ENCODE data around the gene PHRF1.

Gene PHRF1

DNA sequence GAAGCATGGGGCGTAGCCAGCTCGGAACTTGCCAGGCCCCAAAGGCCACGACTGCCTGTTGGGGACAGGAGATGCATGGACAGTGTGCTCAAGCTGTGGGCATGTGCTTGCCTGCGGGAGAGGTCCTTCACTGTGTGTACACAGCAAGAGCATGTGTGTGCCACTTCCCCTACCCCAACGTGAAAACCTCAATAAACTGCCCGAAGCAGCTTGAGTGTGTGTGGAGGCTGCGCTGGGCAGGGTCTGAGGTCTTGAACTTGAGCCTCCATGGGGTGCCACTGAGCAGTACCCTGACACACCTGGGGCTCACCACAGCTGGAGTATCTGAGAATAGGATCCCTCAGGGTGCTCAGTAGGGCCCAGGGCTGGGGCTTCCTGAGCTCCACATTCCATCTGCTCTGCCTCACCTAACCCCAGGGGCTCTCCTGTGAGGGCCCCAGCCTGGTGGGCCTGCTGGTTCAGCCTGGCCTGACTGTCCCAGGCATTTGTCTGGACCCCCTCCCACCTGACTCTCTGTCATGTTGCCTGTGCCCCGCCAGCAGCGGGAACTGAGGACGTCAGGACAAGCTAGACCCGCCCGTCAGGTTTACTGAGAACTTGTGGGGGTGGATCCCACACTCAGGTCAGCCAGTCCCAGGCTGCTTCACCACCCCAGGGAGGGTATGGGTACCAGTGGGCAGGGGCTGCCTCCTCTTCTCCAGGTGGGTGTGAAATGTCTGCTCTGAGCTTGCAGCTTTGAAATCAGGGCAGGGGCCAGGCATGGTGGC is 12.3 kb upstream of the PHRF1 start:
- Histone ChIP-seq H3K9ac (ENCODE audit: low read length) (no peak overlapping the region), H3K27ac (ENCODE audit: low read depth, low read length) (no peak overlapping the region), H3K4me2 (ENCODE audit: low read length) (no peak overlapping the region), H4K5ac (ENCODE audit: low read length) (no peak overlapping the region), H3K4ac (ENCODE audit: low read depth, low read length) (no peak overlapping the region), H3K27me3 (ENCODE audit: insufficient read depth, low read length, poor library complexity) (no peaks in the 10 kb centered on the region), H2BK120ac (ENCODE audit: low read depth, low read length) (no peak overlapping the region), H3K4me1 (ENCODE audit: control insufficient read depth, low read depth, low read length) (peaks cover 2% of the 10 kb centered on the region), H3K36me3 (ENCODE audit: control insufficient read depth, insufficient read depth, low read length) (no peaks in the 10 kb centered on the region), H2BK15ac (replicated peaks; ENCODE audit: low read depth) (no peak overlapping the region), H4K8ac (ENCODE audit: low read depth, low read length) (no peak overlapping the region), H3K56ac (ENCODE audit: low read length) (no peak overlapping the region), H3K23ac (ENCODE audit: low read length) (no peak overlapping the region), H3K4me3 (ENCODE audit: low read length) (no peak overlapping the region), H2AK5ac (ENCODE audit: low read length) (no peak overlapping the region), H3K79me1 (ENCODE audit: low read length) (peaks cover 2% of the 10 kb centered on the region), H3K79me2 (ENCODE audit: control insufficient read depth, insufficient read depth, low read length) (no peaks in the 10 kb centered on the region), H3K18ac (ENCODE audit: low read length) (no peak overlapping the region), H2BK5ac (ENCODE audit: low read length) (no peak overlapping the region)
- no CpG with 5 or more reads among the region's 12 CpGs for WGBS (ENCODE audit: extremely low coverage, insufficient coverage, low lambda C conversion rate)
- DNase-seq = no peak

DNA sequence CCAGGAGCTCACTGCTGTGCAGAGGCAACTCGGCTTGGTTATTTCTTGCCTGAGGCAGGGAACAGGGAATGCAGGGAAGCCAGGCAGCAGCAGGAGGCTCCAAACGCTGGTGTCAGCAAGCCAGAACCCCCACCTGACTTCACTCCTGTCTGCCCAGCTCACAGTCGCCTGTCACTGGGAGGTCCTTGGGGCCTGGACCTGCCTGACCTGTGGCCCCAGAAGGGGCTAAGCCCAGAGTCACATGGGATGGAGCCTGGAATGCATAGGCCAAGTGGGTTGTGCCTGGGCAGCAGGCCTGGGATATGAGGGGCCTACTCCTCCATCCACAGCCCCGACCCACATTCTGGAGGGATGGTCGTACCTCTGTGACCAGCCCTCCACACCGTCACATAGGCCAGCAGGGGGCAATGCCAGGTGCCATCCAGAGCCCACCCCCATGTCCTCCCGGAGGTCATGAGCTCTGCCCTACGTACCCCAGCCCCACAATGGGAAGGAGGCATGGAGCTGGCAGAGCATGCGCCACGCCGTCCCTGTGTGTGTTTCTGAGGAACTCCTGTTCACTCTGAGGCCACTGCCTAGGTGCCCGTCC is 10.3 kb upstream of the PHRF1 start:
- H3K79me1 ChIP-seq (ENCODE audit: low read length) = peaks cover 2% of the 10 kb centered on the region
- peak overlapping the region; percentile 15 for H3K56ac ChIP-seq (ENCODE audit: low read length)
- H3K4ac ChIP-seq (ENCODE audit: low read depth, low read length) = no peak overlapping the region
- no peak overlapping the region for H3K4me3 ChIP-seq (ENCODE audit: low read length)
- no CpG with 5 or more reads among the region's 12 CpGs for WGBS (ENCODE audit: extremely low coverage, insufficient coverage, low lambda C conversion rate)
- H4K8ac ChIP-seq (ENCODE audit: low read depth, low read length) = no peak overlapping the region
- H2BK5ac ChIP-seq (ENCODE audit: low read length) = no peak overlapping the region
- H3K23ac ChIP-seq (ENCODE audit: low read length) = no peak overlapping the region
- H3K36me3 ChIP-seq (ENCODE audit: control insufficient read depth, insufficient read depth, low read length) = no peaks in the 10 kb centered on the region
- peak; percentile 74 for DNase-seq
- no peak overlapping the region for H3K4me2 ChIP-seq (ENCODE audit: low read length)
- H3K18ac ChIP-seq (ENCODE audit: low read length) = no peak overlapping the region
- H3K9ac ChIP-seq (ENCODE audit: low read length) = peak overlapping the region; percentile 19
- H2BK15ac ChIP-seq (replicated peaks; ENCODE audit: low read depth) = no peak overlapping the region
- H3K4me1 ChIP-seq (ENCODE audit: control insufficient read depth, low read depth, low read length) = peaks cover 2% of the 10 kb centered on the region
- no peaks in the 10 kb centered on the region for H3K79me2 ChIP-seq (ENCODE audit: control insufficient read depth, insufficient read depth, low read length)
- H3K27ac ChIP-seq (ENCODE audit: low read depth, low read length) = no peak overlapping the region
- H2BK120ac ChIP-seq (ENCODE audit: low read depth, low read length) = no peak overlapping the region
- no peaks in the 10 kb centered on the region for H3K27me3 ChIP-seq (ENCODE audit: insufficient read depth, low read length, poor library complexity)
- H2AK5ac ChIP-seq (ENCODE audit: low read length) = no peak overlapping the region
- no peak overlapping the region for H4K5ac ChIP-seq (ENCODE audit: low read length)

DNA sequence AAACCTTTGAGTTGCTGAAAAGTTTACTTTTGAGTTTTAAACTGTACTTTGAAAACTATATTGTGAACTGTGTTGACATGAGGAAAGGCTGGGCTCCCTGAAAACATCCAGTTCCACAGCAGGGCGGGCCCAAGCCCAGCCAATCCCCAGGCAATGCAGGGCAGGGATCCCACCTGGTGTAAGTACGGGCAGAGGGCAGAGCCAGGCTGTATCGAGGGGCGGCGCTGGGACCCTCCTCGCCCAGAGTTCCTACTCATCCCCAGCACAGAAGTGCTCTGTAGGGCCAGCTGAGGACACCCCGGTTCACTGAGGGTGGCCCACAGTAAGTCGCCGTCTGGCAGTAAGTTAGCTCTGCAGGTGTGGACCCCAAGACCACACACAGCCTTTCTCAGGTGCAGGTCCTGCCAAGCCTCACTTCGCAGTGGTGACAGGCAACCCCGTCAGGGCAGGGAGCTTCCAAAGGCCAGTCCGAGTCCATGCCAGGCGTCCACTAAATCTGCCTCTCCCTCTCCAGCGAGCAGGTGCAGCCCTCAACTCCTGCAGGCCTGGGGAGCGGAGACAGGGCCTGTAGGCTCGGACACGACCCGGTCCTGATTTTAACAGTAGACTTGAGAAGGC is 9.2 kb upstream of the PHRF1 start:
- no peak overlapping the region for H2BK15ac ChIP-seq (replicated peaks; ENCODE audit: low read depth)
- H3K27me3 ChIP-seq (ENCODE audit: insufficient read depth, low read length, poor library complexity) = no peaks in the 10 kb centered on the region
- no peaks in the 10 kb centered on the region for H3K79me2 ChIP-seq (ENCODE audit: control insufficient read depth, insufficient read depth, low read length)
- no peak overlapping the region for H3K4me2 ChIP-seq (ENCODE audit: low read length)
- DNase-seq = no peak
- H3K4me1 ChIP-seq (ENCODE audit: control insufficient read depth, low read depth, low read length) = peaks cover 2% of the 10 kb centered on the region
- no peak overlapping the region for H3K4me3 ChIP-seq (ENCODE audit: low read length)
- WGBS (ENCODE audit: extremely low coverage, insufficient coverage, low lambda C conversion rate) = no CpG with 5 or more reads among the region's 18 CpGs
- H3K18ac ChIP-seq (ENCODE audit: low read length) = no peak overlapping the region
- H2BK5ac ChIP-seq (ENCODE audit: low read length) = no peak overlapping the region
- H4K5ac ChIP-seq (ENCODE audit: low read length) = no peak overlapping the region
- H3K79me1 ChIP-seq (ENCODE audit: low read length) = no peaks in the 10 kb centered on the region
- no peak overlapping the region for H3K23ac ChIP-seq (ENCODE audit: low read length)
- H3K4ac ChIP-seq (ENCODE audit: low read depth, low read length) = no peak overlapping the region
- no peak overlapping the region for H4K8ac ChIP-seq (ENCODE audit: low read depth, low read length)
- H3K27ac ChIP-seq (ENCODE audit: low read depth, low read length) = no peak overlapping the region
- H3K36me3 ChIP-seq (ENCODE audit: control insufficient read depth, insufficient read depth, low read length) = no peaks in the 10 kb centered on the region
- H2AK5ac ChIP-seq (ENCODE audit: low read length) = no peak overlapping the region
- H3K9ac ChIP-seq (ENCODE audit: low read length) = no peak overlapping the region
- H2BK120ac ChIP-seq (ENCODE audit: low read depth, low read length) = no peak overlapping the region
- peak overlapping the region; percentile 49 for H3K56ac ChIP-seq (ENCODE audit: low read length)

DNA sequence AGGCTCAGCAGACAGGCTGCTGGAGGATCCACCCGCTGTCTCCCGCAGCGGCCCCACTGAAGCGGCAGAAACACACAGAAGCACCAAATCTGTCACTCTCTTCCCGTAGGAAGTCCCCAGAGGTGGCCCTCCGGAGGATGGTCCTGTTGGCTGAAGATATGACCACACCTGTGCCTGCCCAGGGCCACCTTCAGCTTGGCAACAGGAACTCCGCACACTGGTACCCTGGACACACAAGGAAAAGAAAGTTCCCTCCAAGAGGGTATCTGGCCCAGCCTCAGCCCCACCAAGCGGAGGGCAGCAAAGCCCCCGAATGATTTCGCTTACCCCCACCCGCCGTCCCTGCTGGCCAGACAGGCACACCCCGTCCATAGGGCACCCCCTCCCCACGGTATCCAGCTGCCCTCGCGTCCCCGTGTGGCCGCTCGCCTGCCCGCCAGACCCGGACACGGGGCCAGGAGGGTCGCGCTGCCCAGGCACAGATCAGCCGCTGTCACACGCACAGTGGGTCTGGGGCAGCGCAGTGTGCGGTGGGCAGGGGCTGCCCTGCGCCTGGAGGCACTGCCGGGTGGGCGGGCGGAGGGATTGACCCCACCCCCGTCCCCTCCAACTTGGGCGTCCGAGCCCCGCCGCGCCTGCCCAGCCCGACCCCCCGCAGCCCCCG is 8.5 kb upstream of the PHRF1 start:
- Histone ChIP-seq H2AK5ac (ENCODE audit: low read length) (no peak overlapping the region), H4K8ac (ENCODE audit: low read depth, low read length) (no peak overlapping the region), H3K4ac (ENCODE audit: low read depth, low read length) (no peak overlapping the region), H3K79me2 (ENCODE audit: control insufficient read depth, insufficient read depth, low read length) (no peaks in the 10 kb centered on the region), H3K4me1 (ENCODE audit: control insufficient read depth, low read depth, low read length) (peaks cover 2% of the 10 kb centered on the region), H2BK5ac (ENCODE audit: low read length) (no peak overlapping the region), H3K79me1 (ENCODE audit: low read length) (no peaks in the 10 kb centered on the region), H4K5ac (ENCODE audit: low read length) (no peak overlapping the region), H3K36me3 (ENCODE audit: control insufficient read depth, insufficient read depth, low read length) (no peaks in the 10 kb centered on the region), H3K23ac (ENCODE audit: low read length) (peak overlapping the region; percentile 45), H3K56ac (ENCODE audit: low read length) (peak overlapping the region; percentile 93), H3K9ac (ENCODE audit: low read length) (peak overlapping the region; percentile 81), H3K18ac (ENCODE audit: low read length) (no peak overlapping the region), H3K4me2 (ENCODE audit: low read length) (peak overlapping the region; percentile 79), H2BK120ac (ENCODE audit: low read depth, low read length) (no peak overlapping the region), H2BK15ac (replicated peaks; ENCODE audit: low read depth) (no peak overlapping the region), H3K27me3 (ENCODE audit: insufficient read depth, low read length, poor library complexity) (no peaks in the 10 kb centered on the region), H3K27ac (ENCODE audit: low read depth, low read length) (no peak overlapping the region), H3K4me3 (ENCODE audit: low read length) (peak overlapping the region; percentile 39)
- DNase-seq = no peak
- no CpG with 5 or more reads among the region's 41 CpGs for WGBS (ENCODE audit: extremely low coverage, insufficient coverage, low lambda C conversion rate)

DNA sequence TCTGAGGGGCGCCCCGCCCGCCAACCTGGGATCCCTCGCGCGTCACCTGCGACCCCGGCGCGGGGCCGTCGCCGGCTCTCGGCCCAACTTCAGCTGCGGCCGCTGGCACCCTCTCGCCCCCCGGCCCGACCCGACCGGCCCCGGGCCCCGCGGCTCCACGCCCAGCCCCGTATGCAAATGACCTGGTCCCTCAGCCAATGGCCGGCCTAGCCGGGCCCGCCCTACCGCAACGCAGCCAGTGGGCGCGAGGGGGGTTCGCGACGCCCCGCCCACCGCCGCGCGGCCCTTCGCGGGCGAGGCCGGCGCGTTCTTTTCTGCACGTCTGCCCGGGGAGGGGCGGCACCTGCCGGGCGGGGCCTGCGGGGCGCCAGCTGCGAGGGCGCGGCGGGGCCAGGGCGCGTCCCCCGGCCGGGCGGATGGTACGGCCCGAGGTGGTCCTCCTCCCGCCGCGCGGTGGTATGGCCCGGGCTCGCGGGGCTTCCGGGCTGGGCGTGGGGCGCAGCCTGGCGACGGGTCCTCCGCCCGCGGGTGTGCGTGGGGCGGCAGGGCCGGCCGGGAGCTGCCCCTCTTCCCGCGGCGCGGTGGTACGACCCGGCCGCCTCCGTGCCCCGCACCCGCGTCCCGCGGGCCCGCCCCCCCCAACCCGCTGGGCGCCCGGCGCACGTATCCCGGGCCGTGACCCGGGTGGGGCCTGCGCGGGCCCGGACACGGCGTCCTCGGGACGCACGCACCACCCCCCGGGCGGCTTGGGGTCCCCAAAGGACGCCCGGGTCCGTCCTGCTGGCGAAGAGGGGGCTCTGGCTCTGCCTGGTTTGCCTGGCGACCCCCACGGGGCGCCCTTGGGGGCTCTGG is 7.7 kb upstream of the PHRF1 start:
- H3K9ac ChIP-seq (ENCODE audit: low read length) = peak overlapping the region; percentile 81
- H3K79me1 ChIP-seq (ENCODE audit: low read length) = no peaks in the 10 kb centered on the region
- no peak overlapping the region for H4K5ac ChIP-seq (ENCODE audit: low read length)
- no peak overlapping the region for H4K8ac ChIP-seq (ENCODE audit: low read depth, low read length)
- no CpG with 5 or more reads among the region's 123 CpGs for WGBS (ENCODE audit: extremely low coverage, insufficient coverage, low lambda C conversion rate)
- no peak overlapping the region for H2BK120ac ChIP-seq (ENCODE audit: low read depth, low read length)
- peak overlapping the region; percentile 19 for H3K18ac ChIP-seq (ENCODE audit: low read length)
- H3K27me3 ChIP-seq (ENCODE audit: insufficient read depth, low read length, poor library complexity) = no peaks in the 10 kb centered on the region
- H2BK15ac ChIP-seq (replicated peaks; ENCODE audit: low read depth) = no peak overlapping the region
- no peak overlapping the region for H2BK5ac ChIP-seq (ENCODE audit: low read length)
- no peaks in the 10 kb centered on the region for H3K79me2 ChIP-seq (ENCODE audit: control insufficient read depth, insufficient read depth, low read length)
- H2AK5ac ChIP-seq (ENCODE audit: low read length) = no peak overlapping the region
- peak overlapping the region; percentile 89 for H3K23ac ChIP-seq (ENCODE audit: low read length)
- H3K36me3 ChIP-seq (ENCODE audit: control insufficient read depth, insufficient read depth, low read length) = no peaks in the 10 kb centered on the region
- DNase-seq = peak; percentile 94
- H3K4ac ChIP-seq (ENCODE audit: low read depth, low read length) = peak overlapping the region; percentile 64
- H3K4me2 ChIP-seq (ENCODE audit: low read length) = peak overlapping the region; percentile 79
- H3K4me3 ChIP-seq (ENCODE audit: low read length) = peak overlapping the region; percentile 39
- peaks cover 2% of the 10 kb centered on the region for H3K4me1 ChIP-seq (ENCODE audit: control insufficient read depth, low read depth, low read length)
- no peak overlapping the region for H3K27ac ChIP-seq (ENCODE audit: low read depth, low read length)
- peak overlapping the region; percentile 93 for H3K56ac ChIP-seq (ENCODE audit: low read length)
